Stimulated activated CD4-positive, alpha-beta T cell treated with anti-CD3 and anti-CD28 coated beads, Interleukin-4, amount 100 ng/mL, for 1 hour (primary cell): Measurements from ENCODE around the gene ABCA8.
"Not testable (repeated sequence)": the region's sequence is repeated elsewhere in the genome, so short reads cannot be mapped to it uniquely, and the experiment has no call there.

Experiments used
- DNase-seq: peaks from one replicate; pipeline ENCODE4 v3.0.0-alpha.2; 2020

ABCA8 gene

GRCh38 chr17:68865584-68865983 is 89.6 kb downstream of the ABCA8 start:
- no peak for DNase-seq

- DNase-seq = no peak
These were observed 92.0 kb downstream of the ABCA8 start for GRCh38 chr17:68863091-68863652.

DNA sequence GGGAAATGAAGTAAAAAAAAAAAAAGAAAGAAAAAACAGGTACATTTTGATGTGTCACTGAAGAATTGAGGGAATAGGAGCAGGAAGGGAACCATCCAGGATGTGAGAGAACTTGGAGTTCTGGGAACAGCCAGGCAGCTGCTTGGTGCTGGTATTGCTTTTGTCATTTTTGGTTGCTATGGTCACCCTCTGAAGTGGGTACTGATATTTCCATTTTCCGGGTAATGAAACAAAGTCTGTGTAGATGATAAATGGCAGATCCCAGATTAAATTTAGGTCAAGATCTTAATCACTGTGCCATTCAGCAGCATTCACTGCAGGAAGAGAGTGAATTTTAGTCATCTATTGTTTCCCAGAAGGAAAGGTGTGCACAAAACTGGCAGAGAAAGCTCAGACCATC is 93.6 kb downstream of the ABCA8 start:
- no peak for DNase-seq

DNA sequence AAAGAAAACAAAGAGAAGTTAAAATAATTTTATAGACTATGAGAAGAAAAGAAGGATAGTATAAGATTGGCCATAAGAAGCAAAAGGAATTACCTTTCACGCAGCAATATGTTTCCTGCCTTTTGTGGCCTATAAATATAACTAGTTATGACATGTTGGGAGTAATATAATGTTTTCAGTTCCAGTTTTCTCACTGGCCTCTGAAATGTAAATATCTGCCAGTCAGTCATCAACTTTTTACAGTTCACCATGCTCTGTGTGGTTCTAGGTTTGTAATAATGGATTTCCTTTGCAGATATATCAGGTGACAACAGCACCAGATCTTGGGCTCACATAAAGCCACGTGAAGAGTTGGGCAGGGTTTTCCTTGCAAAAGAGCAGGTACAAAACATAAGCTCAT is 94.3 kb downstream of the ABCA8 start:
- DNase-seq = no peak

DNA sequence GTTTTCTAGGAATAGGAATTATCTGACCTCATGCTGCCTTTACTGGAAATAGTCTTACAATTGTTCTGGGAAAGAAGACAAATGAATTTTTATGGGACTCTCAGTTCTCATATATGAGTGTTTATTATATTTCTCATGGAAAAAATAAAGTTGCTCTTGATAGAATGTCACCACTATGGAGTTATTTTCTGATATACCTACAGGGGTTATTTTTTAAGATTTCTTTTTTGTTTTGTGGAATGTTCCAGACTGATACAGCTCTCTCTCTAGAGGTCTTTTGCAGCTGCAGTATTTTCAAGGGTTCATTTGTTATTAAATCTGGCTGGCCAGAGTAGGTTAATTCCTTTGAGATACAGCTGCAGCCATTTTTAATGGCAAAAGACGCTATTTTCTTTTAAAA is 100.7 kb downstream of the ABCA8 start:
- no peak for DNase-seq

DNA sequence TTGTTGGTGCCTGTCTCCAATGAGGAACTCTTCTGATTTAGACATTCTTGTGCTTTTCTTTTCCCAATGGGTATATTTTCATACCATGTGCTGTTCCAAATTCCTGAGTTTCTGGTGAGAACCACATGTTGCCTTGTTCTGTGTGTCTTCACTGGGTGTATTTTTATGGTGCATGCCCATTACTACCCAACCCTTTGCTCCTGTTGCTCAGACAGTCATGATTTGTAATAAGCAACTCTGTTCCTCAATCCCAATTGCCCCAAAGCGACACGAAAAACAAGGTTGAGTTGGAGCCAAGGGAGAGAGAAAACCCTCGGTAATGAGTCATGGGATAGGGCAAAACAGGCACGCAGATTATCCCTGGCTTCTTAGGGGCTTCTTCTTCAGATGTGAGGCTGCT is 101.8 kb downstream of the ABCA8 start:
- no peak for DNase-seq

DNA sequence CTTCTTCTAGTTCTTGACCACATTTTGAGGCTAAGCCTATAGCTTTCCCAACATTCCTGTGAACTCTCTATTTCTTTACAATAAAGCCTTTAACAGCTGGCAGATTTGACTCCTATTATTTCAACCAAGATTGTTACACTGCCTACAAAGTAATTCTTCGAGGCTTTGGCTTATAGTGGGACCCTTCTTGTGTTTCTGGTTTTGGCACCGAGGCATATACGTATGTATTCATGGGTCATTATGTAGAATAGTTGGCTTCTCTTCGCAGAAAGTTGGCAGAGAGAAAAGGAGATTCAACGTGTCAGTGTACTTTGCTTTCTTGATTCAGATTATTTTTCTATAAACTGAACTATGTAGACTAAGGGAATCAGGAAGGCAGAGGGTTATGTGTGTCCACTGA is 102.2 kb downstream of the ABCA8 start:
- DNase-seq = no peak

- no peak for DNase-seq
These were observed 103.3 kb downstream of the ABCA8 start for GRCh38 chr17:68851890-68852289.

DNA sequence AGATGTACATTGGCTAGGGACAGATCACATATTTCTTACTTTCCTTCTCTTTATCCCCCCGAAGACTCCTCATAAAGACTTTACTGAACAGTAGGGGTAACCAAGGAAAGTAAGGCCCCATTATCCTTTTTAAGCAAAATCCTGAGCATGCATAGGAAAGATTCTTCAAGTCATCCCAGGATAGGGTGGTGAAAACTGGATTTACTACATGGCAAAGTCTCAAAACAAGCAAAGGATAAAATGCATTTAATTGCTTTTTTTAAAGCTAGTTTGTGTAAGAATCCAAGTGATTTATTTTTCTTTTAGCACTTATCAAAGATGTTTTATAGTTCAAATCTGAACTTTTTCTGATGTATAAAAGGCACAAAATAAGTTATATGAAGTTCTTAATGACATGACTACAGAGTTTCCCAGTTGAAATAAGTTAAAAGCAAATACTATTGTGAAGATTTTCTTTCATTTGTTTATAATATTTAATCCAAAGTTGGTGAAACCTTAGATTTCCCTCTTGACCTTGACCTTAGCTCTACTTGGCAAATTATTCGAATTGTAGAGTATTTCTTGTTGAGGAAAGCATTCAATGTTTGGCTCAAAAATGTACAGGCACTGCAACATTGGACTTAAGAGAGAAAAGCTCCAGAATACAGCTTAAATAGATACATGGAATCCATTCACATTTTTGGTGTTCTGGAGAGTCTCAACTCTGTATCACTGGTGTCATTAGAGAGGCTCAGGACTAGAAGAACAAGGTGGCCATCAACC is 104.3 kb downstream of the ABCA8 start:
- no peak for DNase-seq

DNA sequence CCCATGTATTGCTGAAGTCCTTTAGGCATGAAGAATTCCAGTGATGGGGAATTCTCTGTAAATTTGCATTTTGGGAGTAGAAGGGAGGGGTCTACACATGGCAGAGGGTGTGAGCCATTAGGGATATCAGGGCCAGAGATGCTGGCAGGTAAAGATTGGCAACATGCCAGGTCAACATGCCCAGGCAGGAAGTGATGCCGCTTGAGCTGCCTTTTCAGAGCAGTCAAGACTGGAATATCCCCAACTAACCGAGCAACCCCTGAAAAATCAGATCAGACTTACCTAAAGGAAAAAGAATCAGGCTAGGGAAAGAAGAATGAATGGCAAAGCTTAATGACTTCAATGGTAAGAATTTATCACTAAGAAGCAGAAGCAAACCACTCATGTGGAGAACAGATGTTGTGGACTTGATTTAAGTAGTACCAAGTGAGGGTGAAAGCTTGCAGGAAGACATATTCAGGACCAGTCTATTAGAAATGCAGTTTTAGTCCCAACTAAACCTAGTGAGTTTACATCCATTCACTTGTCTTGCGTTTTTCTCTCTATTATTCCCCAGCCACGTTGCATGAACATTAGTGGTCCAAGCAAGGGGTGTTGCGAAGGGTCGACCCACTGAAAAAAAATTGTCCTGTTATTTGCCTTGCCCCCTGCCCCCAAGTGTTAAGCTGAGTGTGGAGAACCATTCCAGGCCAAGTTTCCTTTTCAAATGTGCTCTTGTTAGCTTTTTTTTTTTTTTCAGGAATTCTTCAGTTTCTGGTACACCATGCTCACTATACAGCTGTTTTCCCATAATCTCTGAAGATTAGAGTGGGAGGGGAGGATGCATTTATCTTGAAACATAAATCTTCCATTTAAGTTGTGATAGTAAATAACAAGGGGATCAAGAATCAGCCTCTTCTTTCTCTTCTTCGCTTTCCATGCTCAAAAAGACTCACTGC is 105.2 kb downstream of the ABCA8 start:
- DNase-seq = no peak

GRCh38 chr17:68847711-68848110 is 107.5 kb downstream of the ABCA8 start:
- DNase-seq = no peak

- no peak for DNase-seq
These were observed 111.7 kb downstream of the ABCA8 start for GRCh38 chr17:68843522-68843921.

- no peak for DNase-seq
These were observed 115.1 kb downstream of the ABCA8 start for GRCh38 chr17:68840073-68840472.

DNA sequence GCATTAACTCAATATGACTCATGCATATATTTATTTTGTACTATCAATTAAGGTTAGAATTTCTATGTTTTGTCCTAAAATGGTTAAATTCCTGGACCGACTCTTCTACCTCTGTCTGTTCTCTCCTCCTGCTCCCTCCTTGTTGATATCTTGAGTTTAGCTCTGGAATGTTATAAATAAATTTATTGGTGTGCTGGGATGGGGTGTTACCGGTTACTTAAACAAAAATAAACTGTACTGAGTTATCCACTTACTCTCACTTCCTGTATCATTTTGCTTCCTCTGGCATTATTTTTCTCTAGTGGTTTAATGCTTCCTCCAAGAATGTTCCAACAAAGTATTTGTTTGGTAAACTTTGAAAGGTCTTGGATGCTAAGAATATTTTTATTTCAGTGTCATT is 120.1 kb downstream of the ABCA8 start:
- no peak for DNase-seq

- DNase-seq = no peak
These were observed 120.8 kb downstream of the ABCA8 start for GRCh38 chr17:68834328-68834836.

DNA sequence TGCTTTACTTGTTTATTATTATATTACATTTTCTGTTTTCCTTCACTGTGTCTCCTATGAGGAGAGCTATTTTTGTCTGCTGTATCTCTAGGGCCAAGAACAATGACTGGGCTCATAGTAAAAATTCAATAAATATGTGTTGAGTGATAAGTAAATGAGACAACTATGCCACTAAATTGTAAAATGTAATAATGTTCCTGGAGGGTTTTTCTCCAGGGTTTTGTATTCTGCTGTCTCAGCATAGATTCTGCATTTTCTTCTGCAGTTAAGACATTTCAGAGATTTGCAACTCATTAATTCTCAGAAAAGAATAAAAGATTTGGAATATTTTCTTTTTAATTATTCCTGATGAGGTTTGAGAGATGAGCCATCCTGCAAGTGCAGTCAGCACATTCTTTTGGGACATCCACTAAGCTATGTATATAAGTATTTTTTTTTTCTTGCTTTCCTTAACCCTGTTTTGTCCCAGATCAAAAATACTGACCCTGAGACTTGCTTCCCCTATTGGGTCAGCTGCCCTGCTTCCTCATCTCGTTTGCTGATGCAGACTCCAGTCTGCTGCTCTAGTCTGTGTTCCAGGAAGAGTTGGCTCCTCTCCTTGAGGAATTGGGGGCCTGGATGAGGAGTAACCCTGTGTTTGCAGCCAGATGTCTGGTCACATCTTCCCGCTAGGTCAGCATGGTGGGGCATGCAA is 122.9 kb downstream of the ABCA8 start:
- no peak for DNase-seq

- no peak for DNase-seq
These were observed 124.0 kb downstream of the ABCA8 start for GRCh38 chr17:68831170-68831569.

DNA sequence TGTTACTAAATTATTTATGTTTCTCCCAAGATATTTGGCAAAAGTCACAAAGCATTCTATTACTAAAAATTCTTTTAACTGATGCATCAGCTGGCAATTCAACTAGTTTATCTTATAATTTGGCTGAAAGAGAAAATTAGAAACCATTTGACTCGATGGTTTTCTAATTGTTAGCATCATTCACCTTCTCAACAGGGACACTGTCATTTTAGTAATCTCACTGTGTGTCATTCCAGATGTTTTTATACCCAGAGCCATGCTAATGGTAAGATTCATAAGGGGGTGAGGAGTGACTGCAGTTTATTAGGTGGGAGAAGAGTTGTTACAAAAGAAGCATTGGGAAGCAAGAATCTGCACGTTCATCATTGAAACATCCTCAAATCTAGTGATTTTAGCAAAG is 124.9 kb downstream of the ABCA8 start:
- DNase-seq = no peak

GRCh38 chr17:68829211-68829610 is 126.0 kb downstream of the ABCA8 start:
- no peak for DNase-seq

DNA sequence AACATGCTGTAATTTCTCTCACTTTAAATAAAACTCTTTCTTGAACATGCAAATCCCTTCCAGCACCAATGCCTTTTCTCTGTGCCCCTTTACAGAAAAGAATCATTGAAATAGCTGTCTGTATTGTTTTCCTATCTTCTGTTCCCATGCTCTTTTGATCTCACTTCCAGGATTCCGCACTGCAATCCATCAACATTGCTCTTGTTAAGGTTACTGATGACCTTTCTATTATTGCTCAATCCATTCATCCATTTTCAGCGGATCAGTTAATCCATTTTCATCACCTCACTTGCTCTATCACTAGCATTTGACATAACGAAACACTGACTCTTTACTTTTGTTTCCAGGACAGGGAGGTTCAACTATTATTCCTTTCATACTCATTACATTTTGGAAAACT is 130.5 kb downstream of the ABCA8 start:
- DNase-seq = no peak

GRCh38 chr17:68824185-68824584 is 131.0 kb downstream of the ABCA8 start:
- DNase-seq = not testable (repeated sequence)

- DNase-seq = no peak
These were observed 132.4 kb downstream of the ABCA8 start for GRCh38 chr17:68822719-68823289.
